HEK293T (cell line): ENCODE data around the gene HHAT.

Experiments
- BHLHE40 ChIP-seq: fragments of 450-650 bp; IDR thresholded peaks from 2 replicates; pipeline ENCODE4 v1.6.1; 2016; ENCODE audit warnings: mild to moderate bottlenecking, moderate library complexity, borderline replicate concordance
- ELF4 ChIP-seq: fragments of 450-650 bp; IDR thresholded peaks from 2 replicates; pipeline ENCODE4 v1.6.1; 2017; ENCODE audit warnings: antibody characterized with exemption
- FOXA1 ChIP-seq: fragments of 450-650 bp; IDR thresholded peaks from 2 replicates; pipeline ENCODE4 v1.6.1; 2016; ENCODE audit warnings: mild to moderate bottlenecking
- FOXK2 ChIP-seq: fragments of 450-650 bp; IDR thresholded peaks from 2 replicates; pipeline ENCODE4 v1.6.1; 2016; ENCODE audit warnings: mild to moderate bottlenecking
- FOXM1 ChIP-seq: fragments of 450-650 bp; IDR thresholded peaks from 2 replicates; pipeline ENCODE4 v1.6.1; 2017; ENCODE audit warnings: mild to moderate bottlenecking, borderline replicate concordance
- HDGF ChIP-seq: fragments of 450-650 bp; IDR thresholded peaks from 2 replicates; pipeline ENCODE4 v1.6.1; 2017; ENCODE audit warnings: antibody characterized with exemption, borderline replicate concordance
- LEF1 ChIP-seq: fragments of 450-650 bp; IDR thresholded peaks from 2 replicates; pipeline ENCODE4 v1.6.1; 2017; ENCODE audit warnings: mild to moderate bottlenecking, borderline replicate concordance
- NFRKB ChIP-seq: fragments of 450-650 bp; IDR thresholded peaks from 2 replicates; pipeline ENCODE4 v1.6.1; 2016; ENCODE audit warnings: mild to moderate bottlenecking, moderate library complexity
- SP1 ChIP-seq: fragments of 450-650 bp; IDR thresholded peaks from 2 replicates; pipeline ENCODE4 v1.6.1; 2017
- SUZ12 ChIP-seq: fragments of 450-650 bp; IDR thresholded peaks from 2 replicates; pipeline ENCODE4 v1.6.1; 2016; ENCODE audit warnings: mild to moderate bottlenecking
- TARDBP ChIP-seq: fragments of 450-650 bp; IDR thresholded peaks from 2 replicates; pipeline ENCODE4 v1.6.1; 2016
- ZNF384 ChIP-seq: fragments of 450-650 bp; IDR thresholded peaks from 2 replicates; pipeline ENCODE4 v1.6.1; 2016

- TF ChIP-seq ELF4 (no peak), SUZ12 (no peak), FOXA1 (no peak), HDGF (no peak), LEF1 (no peak), ZNF384 (no peak), SP1 (no peak), FOXK2 (no peak), FOXM1 (no peak), TARDBP (no peak), NFRKB (no peak), BHLHE40 (no peak)
Observed at GRCh38 chr1:210706246-210706645, 377.5 kb downstream of the HHAT start.
